H9 (cell line): Measurements from ENCODE around the gene MYH16. TPM values are rescaled to one million over a fixed set of nuclear protein-coding genes. Genes with fewer than 3 reads are reported as not detected.
"Not testable (repeated sequence)": the region's sequence is repeated elsewhere in the genome, so short reads cannot be mapped to it uniquely, and the experiment has no call there.

Source experiments
- DNase-seq: peaks from one replicate; pipeline ENCODE4 v3.0.0-alpha.2; 2017
- H2AFZ ChIP-seq: one replicate; pipeline ENCODE4 v1.6.1; 2013; ENCODE audit warnings: mild to moderate bottlenecking, low read length, control low read depth, moderate library complexity
- H2AK5ac ChIP-seq: 2 replicates; pipeline ENCODE4 v1.6.1; 2013; ENCODE audit warnings: low read length, control low read depth, mixed read lengths; ENCODE audit not compliant: insufficient read length
- H2BK120ac ChIP-seq: one replicate; pipeline ENCODE4 v1.6.1; 2013; ENCODE audit warnings: low read depth, mild to moderate bottlenecking, low read length, control low read depth, inconsistent platforms; ENCODE audit not compliant: poor library complexity, severe bottlenecking
- H2BK12ac ChIP-seq: 2 replicates; pipeline ENCODE4 v1.6.1; 2013; ENCODE audit warnings: low read length, control low read depth, mixed read lengths, low read depth; ENCODE audit not compliant: insufficient read length
- H2BK15ac ChIP-seq: 2 replicates; pipeline ENCODE4 v1.6.1; 2013; ENCODE audit warnings: low read depth, low read length, control low read depth
- H2BK20ac ChIP-seq: one replicate; pipeline ENCODE4 v1.6.1; 2013; ENCODE audit warnings: low read depth, mild to moderate bottlenecking, low read length, control low read depth, inconsistent platforms; ENCODE audit not compliant: poor library complexity, severe bottlenecking
- H2BK5ac ChIP-seq: 2 replicates; pipeline ENCODE4 v1.6.1; 2013; ENCODE audit warnings: low read length, control low read depth, mixed read lengths; ENCODE audit not compliant: insufficient read length
- H3K14ac ChIP-seq: 2 replicates; pipeline ENCODE4 v1.6.1; 2013; ENCODE audit warnings: low read length, control low read depth; ENCODE audit not compliant: insufficient read depth
- H3K18ac ChIP-seq: 2 replicates; pipeline ENCODE4 v1.6.1; 2013; ENCODE audit warnings: low read depth, mild to moderate bottlenecking, mixed read lengths, low read length, control low read depth; ENCODE audit not compliant: insufficient read length
- H3K23ac ChIP-seq: 2 replicates; pipeline ENCODE4 v1.6.1; 2013; ENCODE audit warnings: low read length, control low read depth, mixed read lengths, low read depth; ENCODE audit not compliant: insufficient read length
- H3K23me2 ChIP-seq: 2 replicates; pipeline ENCODE4 v1.6.1; 2013; ENCODE audit warnings: low read depth, mild to moderate bottlenecking, mixed read lengths, low read length, control low read depth; ENCODE audit not compliant: insufficient read length, poor library complexity, severe bottlenecking
- H3K27ac ChIP-seq: 2 replicates; pipeline ENCODE4 v1.5.1; 2013; ENCODE audit warnings: low read length, control low read depth, mixed read lengths, low read depth; ENCODE audit not compliant: insufficient read length
- H3K27me3 ChIP-seq: 2 replicates; pipeline ENCODE4 v1.6.1; 2013; ENCODE audit warnings: low read length, control low read depth, inconsistent platforms; ENCODE audit not compliant: insufficient read depth
- H3K4ac ChIP-seq: 2 replicates; pipeline ENCODE4 v1.6.1; 2013; ENCODE audit warnings: low read depth, mild to moderate bottlenecking, control low read depth, inconsistent platforms, low read length, moderate library complexity
- H3K4me1 ChIP-seq: 2 replicates; pipeline ENCODE4 v1.6.1; 2013; ENCODE audit warnings: low read length, control low read depth, inconsistent platforms; ENCODE audit not compliant: insufficient read depth
- H3K4me2 ChIP-seq: 2 replicates; pipeline ENCODE4 v1.6.1; 2013; ENCODE audit warnings: low read length, control low read depth, mixed read lengths; ENCODE audit not compliant: insufficient read length, insufficient read depth
- H3K56ac ChIP-seq: 2 replicates; pipeline ENCODE4 v1.6.1; 2013; ENCODE audit warnings: low read depth, mild to moderate bottlenecking, mixed read lengths, low read length, control low read depth; ENCODE audit not compliant: insufficient read length
- H3K79me1 ChIP-seq: 2 replicates; pipeline ENCODE4 v1.6.1; 2013; ENCODE audit warnings: low read depth, mild to moderate bottlenecking, moderate library complexity, low read length, control low read depth, inconsistent platforms; ENCODE audit not compliant: insufficient read depth, poor library complexity, severe bottlenecking
- H3K79me2 ChIP-seq: 2 replicates; pipeline ENCODE4 v1.6.1; 2013; ENCODE audit warnings: low read length, control low read depth, inconsistent platforms; ENCODE audit not compliant: insufficient read depth
- H3K9ac ChIP-seq: 2 replicates; pipeline ENCODE4 v1.6.1; 2013; ENCODE audit warnings: low read length, control low read depth, mixed read lengths; ENCODE audit not compliant: insufficient read length; ENCODE audit errors: extremely low read depth
- H3K9me3 ChIP-seq: one replicate; pipeline ENCODE4 v1.6.1; 2013; ENCODE audit warnings: low read depth, low read length, inconsistent platforms; ENCODE audit not compliant: control insufficient read depth
- H3T11ph ChIP-seq: one replicate; pipeline ENCODE4 v1.6.1; 2013; ENCODE audit warnings: mild to moderate bottlenecking, low read length, control low read depth, inconsistent platforms
- H4K20me1 ChIP-seq: one replicate; pipeline ENCODE4 v1.6.1; 2013; ENCODE audit not compliant: control insufficient read depth, insufficient read length, insufficient read depth
- H4K5ac ChIP-seq: 2 replicates; pipeline ENCODE4 v1.6.1; 2013; ENCODE audit warnings: low read depth, mild to moderate bottlenecking, mixed read lengths, low read length, control low read depth; ENCODE audit not compliant: insufficient read length
- H4K8ac ChIP-seq: replicated peaks from 2 replicates; pipeline ENCODE4 v1.6.1; 2013; ENCODE audit warnings: low read length, control low read depth, mixed read lengths, low read depth; ENCODE audit not compliant: insufficient read length
- H4K91ac ChIP-seq: 2 replicates; pipeline ENCODE4 v1.6.1; 2013; ENCODE audit warnings: low read depth, mild to moderate bottlenecking, moderate library complexity, mixed read lengths, low read length, control low read depth; ENCODE audit not compliant: insufficient read length
- H3K27ac Mint-ChIP-seq, 3 experiments: 2 replicates in 2 of 3; 3 replicates in 1 of 3; pipeline ENCODE4 v1.8.0; 2020 to 2021; ENCODE audit warnings: mixed read lengths in 3 of 3, mild to moderate bottlenecking in 1 of 3, moderate library complexity in 1 of 3
- H3K27me3 Mint-ChIP-seq: 2 replicates; pipeline ENCODE4 v1.8.0; 2021; ENCODE audit warnings: low read depth, mild to moderate bottlenecking, moderate library complexity, mixed read lengths
- H3K36me3 Mint-ChIP-seq, 3 experiments: 2 replicates in 2 of 3; 3 replicates in 1 of 3; pipeline ENCODE4 v1.8.0; 2020 to 2021; ENCODE audit warnings: low read depth in 3 of 3, mixed read lengths in 3 of 3; ENCODE audit not compliant: insufficient read depth in 1 of 3
- H3K4me1 Mint-ChIP-seq, 2 experiments: 2 replicates each; pipeline ENCODE4 v1.8.0; 2020; ENCODE audit warnings: mixed read lengths in 2 of 2
- H3K4me3 Mint-ChIP-seq, 2 experiments: 2 replicates in 1 of 2; 3 replicates in 1 of 2; pipeline ENCODE4 v1.8.0; 2020 to 2021; ENCODE audit warnings: mild to moderate bottlenecking in 2 of 2, mixed read lengths in 2 of 2, moderate library complexity in 1 of 2
- H3K9me3 Mint-ChIP-seq, 2 experiments: 2 replicates in 1 of 2; 3 replicates in 1 of 2; pipeline ENCODE4 v1.8.0; 2020; ENCODE audit warnings: mild to moderate bottlenecking in 2 of 2, mixed read lengths in 2 of 2, moderate library complexity in 1 of 2
- CTCF ChIP-seq: fragments of 200-600 bp; sonication (generic); conservative IDR thresholded peaks from 3 replicates; pipeline ENCODE4 v1.8.0; 2021; ENCODE audit warnings: antibody characterized with exemption, mild to moderate bottlenecking
- WGBS: extraction: QIAGEN DNeasy Blood & Tissue Kit; methylation state at CpG from one replicate; pipeline ENCODE4 v1.1.7; 2013; ENCODE audit warnings: missing lambda C conversion rate, low lambda C conversion rate, mixed read lengths; ENCODE audit not compliant: insufficient read length; ENCODE audit errors: extremely low coverage; 5-methylcytosine and 5-hydroxymethylcytosine counted together
- total RNA-seq: library from RNA; stranded (reverse); gene quantifications from 2 replicates; pipeline ENCODE4 v1.2.1, GENCODE V29; 2021

MYH16 gene
- total RNA-seq, 1 experiment from 2014 or later, result not detected

- no peak overlapping the region for H2BK15ac ChIP-seq
- H2BK120ac ChIP-seq, result no peak overlapping the region
- DNase-seq, result no peak
- H3K27me3 ChIP-seq, result no peaks in the 10 kb centered on the region
- no peak overlapping the region for H4K8ac ChIP-seq
- H3K79me2 ChIP-seq, result peaks cover 6% of the 10 kb centered on the region; the same call in 1 of the 2 replicates
- H2BK5ac ChIP-seq, result no peak overlapping the region
- peak overlapping the region; percentile 64 to 82 (median 82); a peak in 6 of 7 replicates for H3K27ac Mint-ChIP-seq
- no peak overlapping the region for H3K18ac ChIP-seq
- H4K5ac ChIP-seq, result no peak overlapping the region
- no peak overlapping the region for H2AFZ ChIP-seq
- no peak for TF ChIP-seq CTCF
- H3K56ac ChIP-seq, result no peak overlapping the region
- H2BK12ac ChIP-seq, result no peak overlapping the region
- no peak overlapping the region for H4K91ac ChIP-seq
- no CpG with 5 or more reads among the region's 10 CpGs for WGBS
- H3K79me1 ChIP-seq, result peaks cover 5% of the 10 kb centered on the region
- H3K4me1 Mint-ChIP-seq, result peaks cover 10 to 18% of the 10 kb centered on the region in 2 experiments
- peak overlapping the region; percentile 77 for H3K9ac ChIP-seq
- no peak overlapping the region for H2BK20ac ChIP-seq
- H4K20me1 ChIP-seq, result no peaks in the 10 kb centered on the region
- H3K23ac ChIP-seq, result no peak overlapping the region
- no peaks in the 10 kb centered on the region for H3K9me3 Mint-ChIP-seq
- H3K36me3 Mint-ChIP-seq, result peaks cover 0 to 3% (median 0%) of the 10 kb centered on the region in 3 experiments; a peak in 1 of 7 replicates
- no peak overlapping the region for H3K27ac ChIP-seq
- H3K23me2 ChIP-seq, result peaks cover 7% of the 10 kb centered on the region
- H3K14ac ChIP-seq, result 0 out of 2 replicates have a peak overlapping the region, but pooled peaks have one; percentile 13
- no peak overlapping the region for H3T11ph ChIP-seq
- H3K9me3 ChIP-seq, result no peaks in the 10 kb centered on the region
- H2AK5ac ChIP-seq, result no peak overlapping the region
- no peak overlapping the region for H3K4ac ChIP-seq
- peak overlapping the region; percentile 72 for H3K4me2 ChIP-seq
- no peaks in the 10 kb centered on the region for H3K27me3 Mint-ChIP-seq
- no peaks in the 10 kb centered on the region for H3K4me1 ChIP-seq
- H3K4me3 Mint-ChIP-seq, result peak overlapping the region; percentile 86 to 90
Measured at GRCh38 chr7:99326408-99326782, 53.8 kb downstream of the MYH16 start.

DNA sequence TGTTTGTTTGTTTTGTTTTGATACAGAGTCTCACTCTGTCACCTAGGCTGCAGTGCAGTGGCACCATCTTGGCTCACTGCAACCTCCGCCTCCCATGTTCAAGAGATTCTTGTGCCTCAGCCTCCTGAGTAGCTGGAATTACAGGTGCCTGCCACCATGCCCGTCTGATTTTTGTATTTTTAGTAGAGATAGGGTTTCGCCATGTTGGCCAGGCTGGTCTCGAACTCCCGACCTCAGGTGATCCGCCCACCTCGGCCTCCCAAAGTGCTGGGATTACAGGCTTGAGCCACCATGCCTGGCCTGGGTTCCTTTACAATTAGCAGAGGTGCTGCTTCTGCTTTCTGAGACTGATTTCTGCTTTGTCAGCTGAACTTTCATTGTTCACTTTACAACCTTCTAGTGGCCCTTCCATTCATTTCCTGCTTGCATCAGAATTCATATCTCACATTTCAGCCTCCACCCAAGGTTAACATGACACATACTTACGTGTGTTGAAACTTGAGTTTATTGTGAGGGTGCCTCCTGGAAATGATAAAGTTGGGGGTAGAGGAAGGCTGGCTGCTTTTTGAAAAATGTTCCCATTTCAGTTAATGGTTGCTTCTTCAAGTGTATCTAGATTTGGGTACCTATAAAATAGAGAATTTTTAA, 57.8 kb downstream of the MYH16 start:
- not testable (repeated sequence) for H3K4me3 Mint-ChIP-seq
- peaks cover 13 to 26% (median 14%) of the 10 kb centered on the region in 3 experiments; a peak in 6 of 7 replicates for H3K36me3 Mint-ChIP-seq

More for the DNA sequence above, 57.8 kb downstream of the MYH16 start:
- not testable (repeated sequence) for H3K23ac ChIP-seq, H3K14ac ChIP-seq, H2BK20ac ChIP-seq, H4K91ac ChIP-seq, H4K5ac ChIP-seq, H4K20me1 ChIP-seq, H3K27me3 ChIP-seq, H3K23me2 ChIP-seq, H3T11ph ChIP-seq, H3K18ac ChIP-seq, H3K9me3 Mint-ChIP-seq, H3K79me1 ChIP-seq, H2AFZ ChIP-seq, H3K4me2 ChIP-seq, H3K9me3 ChIP-seq, H3K27ac ChIP-seq, H3K27me3 Mint-ChIP-seq, H3K79me2 ChIP-seq, H2BK12ac ChIP-seq, H2BK120ac ChIP-seq, H2AK5ac ChIP-seq, H2BK15ac ChIP-seq, H3K56ac ChIP-seq, H3K4me1 ChIP-seq, DNase-seq, H2BK5ac ChIP-seq, H3K4me1 Mint-ChIP-seq, H4K8ac ChIP-seq, H3K4ac ChIP-seq, H3K9ac ChIP-seq
- WGBS, result no CpG with 5 or more reads among the region's 8 CpGs
- H3K27ac Mint-ChIP-seq, result peak overlapping the region in 2 of 3 experiments; percentile 32 to 50; a peak in 2 of 7 replicates
